OCI-M1 (cell line): ENCODE measurements around the gene HIGD1B.
"Not testable (repeated sequence)": the region's sequence is repeated elsewhere in the genome, so short reads cannot be mapped to it uniquely, and the experiment has no call there.

ENCODE experiments used
- DNase-seq: peaks from one replicate; lab custom pipeline; 2025; lab: John Stamatoyannopoulos, UW

The HIGD1B gene

GRCh38 chr17:44847586-44847985 is at the start of gene HIGD1B:
TSS of gene HIGD1B (plus strand) at chr17:44847883. CDS start at chr17:44848153, 270 bp downstream.
- no peak for DNase-seq

- DNase-seq: no peak
Measured at GRCh38 chr17:44798356-44798755, 49.3 kb upstream of the HIGD1B start.

DNA sequence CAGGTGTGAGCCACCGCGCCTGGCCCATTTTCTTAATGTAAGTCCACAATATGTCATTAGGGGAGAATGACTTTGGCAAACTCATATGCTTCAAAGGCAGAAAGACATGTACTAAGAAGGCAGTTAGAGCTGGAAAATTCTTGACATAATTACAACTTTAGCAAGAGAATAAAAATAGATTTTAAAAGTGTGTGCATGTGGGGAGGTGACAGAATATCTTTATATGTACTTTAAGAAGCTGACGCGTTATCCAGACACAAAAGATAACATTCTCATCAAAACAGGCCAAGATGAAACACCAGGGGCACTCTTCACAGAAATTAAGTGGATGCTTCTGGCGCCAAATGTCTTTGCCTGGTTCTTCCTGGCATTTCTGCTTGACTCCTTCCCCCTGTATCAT is 45.8 kb upstream of the HIGD1B start:
- DNase-seq: no peak

GRCh38 chr17:44804302-44805089 is 43.2 kb upstream of the HIGD1B start:
- no peak for DNase-seq

- no peak for DNase-seq
Measured at GRCh38 chr17:44807093-44807816, 40.4 kb upstream of the HIGD1B start.

DNA sequence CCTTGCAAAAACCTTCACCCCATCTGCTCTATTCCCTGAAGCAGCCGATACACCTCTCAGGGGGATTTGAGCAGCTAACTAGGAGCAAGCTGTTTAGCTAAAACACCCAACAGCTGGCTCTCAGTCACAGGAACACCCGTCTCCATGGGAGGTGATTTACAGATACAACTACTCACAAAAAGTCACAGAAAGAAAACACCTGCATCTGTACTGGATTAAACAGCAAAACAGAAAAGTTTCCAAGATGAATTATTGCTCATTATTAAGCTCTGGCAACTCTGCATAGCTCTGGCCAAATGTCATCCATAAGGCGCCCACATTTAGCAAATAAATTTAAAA is 39.9 kb upstream of the HIGD1B start:
- no peak for DNase-seq

GRCh38 chr17:44808156-44808555 is 39.5 kb upstream of the HIGD1B start:
- DNase-seq: no peak

DNA sequence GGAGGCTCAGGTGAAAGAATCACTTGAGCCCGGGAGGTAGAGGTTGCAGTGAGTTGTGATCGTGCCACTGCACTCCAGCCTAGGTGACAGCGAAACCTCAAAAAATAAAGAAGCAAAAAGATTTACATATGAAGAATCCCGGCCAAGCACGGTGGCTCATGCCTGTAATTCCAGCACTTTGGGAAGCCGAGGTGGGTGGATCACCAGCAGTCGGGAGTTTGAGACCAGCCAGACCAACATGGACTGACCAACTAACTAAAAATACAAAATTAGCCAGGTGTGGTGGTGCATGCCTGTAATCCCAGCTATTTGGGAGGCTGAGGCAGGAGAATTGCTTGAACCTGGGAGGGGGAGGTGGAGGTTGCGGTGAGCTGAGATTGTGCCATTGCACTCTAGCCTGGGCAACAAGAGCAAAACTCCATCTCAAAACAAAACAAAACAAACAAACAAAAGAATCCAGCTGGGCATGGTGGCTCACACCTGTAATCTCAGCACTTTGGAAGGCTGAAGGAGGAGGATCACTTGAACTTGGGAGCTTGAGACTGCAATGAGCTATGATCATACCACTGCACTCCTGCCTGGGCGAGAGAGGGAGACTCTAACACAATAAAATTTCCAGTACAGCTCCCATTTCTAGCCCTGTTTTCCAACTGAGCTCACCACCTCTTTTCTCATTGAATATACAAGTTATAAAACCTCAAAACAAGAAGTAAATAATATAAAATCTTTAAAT is 38.9 kb upstream of the HIGD1B start:
- not testable (repeated sequence) for DNase-seq

DNA sequence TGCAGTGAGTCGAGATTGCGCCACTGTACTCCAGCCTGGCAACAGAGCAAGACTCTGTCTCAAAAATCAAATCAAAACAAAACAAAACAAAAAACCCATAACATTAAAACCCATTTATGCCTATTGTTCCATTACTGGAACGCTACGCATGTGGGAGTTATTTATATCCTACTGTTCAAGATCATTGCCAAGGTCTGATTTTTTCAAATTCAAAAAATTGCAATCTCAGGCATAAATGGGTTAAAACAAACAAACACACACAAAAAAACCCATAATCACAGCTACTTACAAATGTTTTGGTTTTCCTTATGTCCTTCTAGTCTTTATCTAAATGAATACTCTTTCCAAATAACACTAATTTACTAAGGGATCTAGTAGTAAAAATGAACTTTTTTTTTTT is 35.4 kb upstream of the HIGD1B start:
- DNase-seq: no peak

DNA sequence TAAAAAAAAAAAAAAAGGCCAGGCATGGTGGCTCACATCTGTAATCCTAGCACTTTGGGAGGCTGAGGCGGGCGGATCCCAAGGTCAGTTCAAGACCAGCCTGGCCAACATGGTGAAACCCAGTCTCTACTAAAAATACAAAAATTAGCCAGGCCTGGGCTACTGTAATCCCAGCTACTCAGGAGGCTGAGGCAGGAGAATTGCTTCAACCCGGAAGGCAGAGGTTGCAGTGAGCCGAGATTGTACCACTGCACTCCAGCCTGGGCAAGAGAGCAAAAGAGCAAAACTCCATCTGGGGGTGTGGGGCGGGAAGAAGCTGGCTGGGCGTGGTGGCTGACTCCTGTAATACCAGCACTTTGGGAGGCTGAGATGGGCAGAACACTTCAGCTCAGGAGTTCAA is 29.2 kb upstream of the HIGD1B start:
- not testable (repeated sequence) for DNase-seq

DNA sequence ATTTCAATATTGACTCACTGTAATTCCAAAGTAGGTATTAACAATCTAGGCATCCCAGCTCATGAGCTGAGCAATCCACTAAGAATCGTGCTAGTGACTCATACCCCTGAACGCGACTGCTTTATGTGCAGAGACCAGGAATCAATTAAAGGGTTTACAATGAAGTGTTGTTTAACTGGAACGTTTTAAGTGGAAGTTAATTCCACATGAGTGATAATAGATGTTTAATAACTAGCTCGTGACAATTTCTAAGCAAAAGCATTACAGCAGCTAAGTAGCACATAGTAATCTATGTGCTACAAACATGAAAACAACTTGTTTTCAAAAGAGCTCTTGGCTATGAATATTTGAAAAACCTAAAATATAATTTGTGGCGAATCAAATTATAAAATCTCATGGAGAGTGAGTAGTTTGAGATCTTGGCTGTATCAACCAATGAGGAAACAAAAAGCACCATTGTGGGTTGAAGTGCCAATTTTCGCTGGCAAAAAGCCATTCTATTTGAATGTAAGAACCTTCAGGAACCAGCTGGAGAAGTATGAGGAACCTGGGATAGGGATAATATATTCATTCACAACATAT is 27.0 kb upstream of the HIGD1B start:
- DNase-seq: no peak

DNA sequence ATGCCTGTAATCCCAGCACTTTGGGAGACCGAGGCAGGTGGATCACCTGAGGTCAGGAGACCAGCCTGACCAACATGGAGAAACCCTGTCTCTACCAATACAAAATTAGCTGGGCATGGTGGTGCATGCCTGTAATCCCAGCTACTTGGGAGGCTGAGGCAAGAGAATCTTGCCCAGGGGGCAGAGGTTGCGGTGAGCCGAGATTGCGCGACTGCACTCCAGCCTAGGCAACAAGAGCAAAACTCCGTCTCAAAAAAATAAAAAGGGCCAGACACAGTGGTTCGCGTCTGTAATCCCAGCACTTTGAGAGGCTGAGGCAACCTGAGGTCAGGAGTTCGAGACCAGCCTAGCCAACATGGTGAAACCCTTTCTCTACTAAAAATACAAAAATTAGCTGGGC is 22.4 kb upstream of the HIGD1B start:
- not testable (repeated sequence) for DNase-seq

DNA sequence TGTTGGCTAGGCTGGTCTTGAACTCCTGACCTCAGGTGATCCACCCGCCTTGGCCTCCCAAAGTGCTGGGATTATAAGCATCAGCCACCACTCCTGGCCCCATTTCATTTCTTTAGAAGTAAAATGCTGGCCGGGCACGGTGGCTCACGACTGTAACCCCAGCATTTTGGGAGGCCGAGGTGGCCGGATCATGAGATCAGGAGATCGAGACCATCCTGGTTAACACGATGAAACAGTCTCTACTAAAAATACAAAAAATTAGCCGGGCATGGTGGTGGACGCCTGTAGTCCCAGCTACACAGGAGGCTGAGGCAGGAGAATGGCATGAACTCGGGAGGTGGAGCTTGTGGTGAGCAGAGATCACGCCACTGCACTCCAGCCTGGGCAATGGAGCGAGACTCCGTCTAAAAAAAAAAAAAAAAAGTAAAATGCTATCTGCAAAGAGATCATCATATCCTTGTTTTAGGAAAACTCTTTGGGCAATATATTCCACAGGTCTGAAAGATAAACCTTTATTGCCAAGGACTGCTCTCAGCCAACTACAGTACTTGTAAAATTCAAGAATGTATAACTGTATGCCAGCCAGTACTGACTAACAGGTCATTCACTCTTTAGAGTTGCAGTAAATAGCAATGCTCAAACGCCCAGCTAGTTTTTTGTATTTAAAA is 21.4 kb upstream of the HIGD1B start:
- DNase-seq: no peak

GRCh38 chr17:44827863-44828262 is 19.8 kb upstream of the HIGD1B start:
- no peak for DNase-seq

- no peak for DNase-seq
Measured at GRCh38 chr17:44828919-44829522, 18.7 kb upstream of the HIGD1B start.

- no peak for DNase-seq
Measured at GRCh38 chr17:44829523-44830358, 17.9 kb upstream of the HIGD1B start, which contains the start of gene GJC1. TSS of gene GJC1 (minus strand) at chr17:44830287. CDS start at chr17:44805817, 24,470 bp downstream.

DNA sequence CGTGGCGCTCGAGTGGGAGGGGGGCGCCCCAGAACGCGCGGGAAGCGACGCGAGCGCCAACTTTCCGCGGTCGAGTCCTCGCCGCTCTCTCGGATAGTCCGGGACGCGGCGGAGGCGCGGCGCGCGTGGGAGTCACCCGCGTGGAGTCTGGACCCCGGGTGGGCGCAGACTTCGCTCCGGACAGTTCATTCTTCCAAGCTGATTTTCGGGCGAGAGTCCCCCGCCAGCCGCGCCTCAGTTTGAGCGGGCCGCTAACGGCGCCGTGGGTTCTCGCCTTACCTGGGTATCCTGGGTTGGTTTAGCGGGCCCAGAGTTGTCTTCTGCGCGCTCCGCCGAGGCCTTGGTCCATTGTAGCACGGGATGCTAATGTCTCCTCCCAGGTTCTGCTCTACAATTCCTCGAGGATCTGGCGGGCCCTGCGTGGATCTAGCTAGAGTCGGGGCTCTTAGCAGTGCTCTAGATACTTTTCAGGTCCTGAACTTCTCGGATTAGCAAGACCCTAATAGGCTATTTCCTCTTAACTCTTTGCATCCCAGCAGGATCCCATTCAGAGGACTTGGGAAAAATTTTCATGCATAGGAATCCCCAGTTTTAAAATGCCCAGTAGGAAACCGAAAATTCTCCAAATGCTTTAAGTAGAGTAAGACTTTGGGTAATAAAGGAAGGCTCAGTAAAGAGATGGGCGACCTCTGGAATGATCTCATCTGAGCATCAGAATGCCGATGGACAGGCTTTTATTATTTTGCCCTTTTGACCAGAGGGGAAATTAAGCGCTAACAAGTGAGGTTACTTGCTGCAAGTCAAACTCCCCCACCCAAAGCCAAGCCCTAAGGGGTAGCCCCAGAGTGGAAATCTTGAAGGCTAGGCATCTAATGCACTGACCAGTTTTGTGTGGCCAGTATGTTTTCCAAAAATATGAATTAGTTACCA is 17.1 kb upstream of the HIGD1B start:
- DNase-seq: no peak

GRCh38 chr17:44831371-44831770 is 16.3 kb upstream of the HIGD1B start:
- no peak for DNase-seq

DNA sequence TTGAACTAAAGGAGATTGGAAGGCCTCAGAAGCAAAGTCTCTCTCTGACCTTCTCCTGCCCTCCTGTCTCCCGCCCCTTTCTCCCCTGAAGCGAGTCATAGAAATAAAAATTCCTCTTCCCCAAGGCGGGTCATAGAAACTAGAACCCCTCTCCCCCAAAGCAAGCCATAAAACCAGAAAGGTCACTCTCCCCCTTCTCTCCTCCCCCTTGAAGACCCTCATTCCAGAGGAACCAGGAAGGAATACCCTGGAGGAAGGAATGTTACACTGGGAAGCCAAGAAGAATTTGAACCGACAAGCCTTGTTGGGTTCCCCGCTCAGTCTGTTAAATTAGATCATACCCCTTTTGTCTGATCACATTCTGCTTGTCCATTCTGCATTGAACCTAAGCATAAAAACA is 14.9 kb upstream of the HIGD1B start:
- no peak for DNase-seq
